Aorta (tissue), 5 donors: ENCODE measurements around the gene GRAMD1A. TPM values are rescaled to one million over a fixed set of nuclear protein-coding genes. Genes with fewer than 3 reads are reported as not detected.

ENCODE experiments used
- ATAC-seq: fragments of 200-7000 bp; cut with Tn5 transposase; one replicate; pipeline ENCODE4 v1.9.1; 2022; ENCODE audit warnings: moderate library complexity; ENCODE audit not compliant: low FRiP score
- DNase-seq, 2 donors: peaks; one replicate each; pipeline ENCODE4 v3.0.0-alpha.2; 2020
- H3K27ac ChIP-seq, 2 donors: one replicate each; pipeline ENCODE4 v1.5.1; 2013; ENCODE audit warnings: low read length in 2 of 2, mild to moderate bottlenecking in 2 of 2, moderate library complexity in 2 of 2, control low read depth in 1 of 2, inconsistent platforms in 1 of 2, low read depth in 1 of 2
- H3K27me3 ChIP-seq, 2 donors: one replicate each; pipeline ENCODE4 v1.6.1; 2013; ENCODE audit warnings: control low read depth in 1 of 2, low read length in 1 of 2, mild to moderate bottlenecking in 1 of 2, moderate library complexity in 1 of 2; ENCODE audit not compliant: insufficient read depth in 2 of 2, control insufficient read depth in 1 of 2
- H3K36me3 ChIP-seq, 2 donors: one replicate each; pipeline ENCODE4 v1.6.1; 2013; ENCODE audit warnings: control low read depth in 1 of 2, low read length in 1 of 2, mild to moderate bottlenecking in 1 of 2; ENCODE audit not compliant: insufficient read depth in 2 of 2, control insufficient read depth in 1 of 2
- H3K4me1 ChIP-seq, 2 donors: one replicate each; pipeline ENCODE4 v1.6.1; 2013; ENCODE audit warnings: low read length in 2 of 2, control low read depth in 1 of 2, mild to moderate bottlenecking in 1 of 2, moderate library complexity in 1 of 2; ENCODE audit not compliant: insufficient read depth in 2 of 2, control insufficient read depth in 1 of 2
- H3K4me3 ChIP-seq, 2 donors: one replicate each; pipeline ENCODE4 v1.5.1; 2013; ENCODE audit warnings: low read length in 2 of 2, control low read depth in 1 of 2, mild to moderate bottlenecking in 1 of 2
- H3K9me3 ChIP-seq: one replicate; pipeline ENCODE4 v1.6.1; 2013; ENCODE audit warnings: mild to moderate bottlenecking, low read length; ENCODE audit not compliant: control insufficient read depth
- WGBS, 2 donors: extraction: QIAGEN DNeasy Blood & Tissue Kit; methylation state at CpG; one replicate each; pipeline ENCODE4 v1.1.7; 2013; 5-methylcytosine and 5-hydroxymethylcytosine counted together
- intact Hi-C, 2 donors: fragments of 100-400 bp; cut with DNase I; formaldehyde crosslinking; loops; one replicate each; pipeline versions ENCODE4 v1.14.2 to v1.15.0; 2022
- polyA plus RNA-seq, 2 donors: library from polyadenylated mRNA; stranded (reverse); fragments of 200-250 nt; gene quantifications; one replicate each; pipeline ENCODE4 v1.2.3, GENCODE V29; 2013
- total RNA-seq, 2 donors: library from RNA; stranded (reverse); fragmentation: NEBNext Ultra II Directional; extraction: Animal tissue kit (Norgen Biotek cat#: 25700); gene quantifications; one replicate each; pipeline ENCODE4 v1.2.1, GENCODE V29; 2021
- donor health status: healthy with polysubstance abuse.
- donor health status: Bipolar disorder and iron deficiency.
- donor health status: DM: no; HTN: no; CAD: no.
- donor health status: DM: no; HTN: no; CAD: no.
- donor health status: DM: yes; HTN: yes; CAD: no.

The GRAMD1A gene
- total and polyA plus RNA-seq, 4 donors: 13.4 to 92.7 (median 62.3) TPM

GRCh38 chr19:35075202-35076025 is 75.3 kb downstream of the GRAMD1A start:
- H3K36me3 ChIP-seq: no peaks in the 10 kb centered on the region
- 91 to 93% methylated on average over 20 to 21 of the region's 21 CpGs for WGBS, 2 donors
- no peak overlapping the region for H3K27ac ChIP-seq
- no peaks in the 10 kb centered on the region for H3K27me3 ChIP-seq
- H3K4me3 ChIP-seq: no peak overlapping the region
- intact Hi-C loops: no loop called here
- H3K9me3 ChIP-seq: peaks cover 2% of the 10 kb centered on the region
- H3K4me1 ChIP-seq: no peaks in the 10 kb centered on the region
- ATAC-seq: no peak
- DNase-seq: no peak

GRCh38 chr19:35076026-35076370 is 75.9 kb downstream of the GRAMD1A start:
- ATAC-seq: no peak
- H3K36me3 ChIP-seq: no peaks in the 10 kb centered on the region
- intact Hi-C loops: no loop called here
- no peaks in the 10 kb centered on the region for H3K9me3 ChIP-seq
- no peaks in the 10 kb centered on the region for H3K27me3 ChIP-seq
- DNase-seq: no peak
- H3K27ac ChIP-seq: no peak overlapping the region
- WGBS, 2 donors: 81 to 85% methylated on average over 6 of the region's 6 CpGs
- no peak overlapping the region for H3K4me3 ChIP-seq
- H3K4me1 ChIP-seq: no peaks in the 10 kb centered on the region

Other genes with a start within 250 kb of the GRAMD1A start
- 1 to 10 TPM; 4.4 to 7.8 TPM for gene ZNF599, start 227.1 kb upstream of the GRAMD1A start, total RNA-seq
- gene ZNF599, start 227.1 kb upstream of the GRAMD1A start, polyA plus RNA-seq: 1 to 10 TPM; 2.3 to 7.9 TPM
- 1 to 10 TPM; 1.9 to 3.1 TPM for gene ZNF30, start 73.4 kb upstream of the GRAMD1A start, total RNA-seq
- 10 to 100 TPM in 1 of 2 donors, 1 to 10 TPM in 1; 2.6 to 10.9 TPM for gene ZNF30, start 73.4 kb upstream of the GRAMD1A start, polyA plus RNA-seq
- gene ZNF792, start 36.1 kb upstream of the GRAMD1A start, total RNA-seq: 10 to 100 TPM in 1 of 2 donors, 1 to 10 TPM in 1; 5.2 to 13.5 TPM
- gene ZNF792, start 36.1 kb upstream of the GRAMD1A start, polyA plus RNA-seq: 1 to 10 TPM; 1.0 to 1.8 TPM
- 10 to 100 TPM; 11.9 to 21.4 TPM for gene SCN1B, start 30.1 kb downstream of the GRAMD1A start, total RNA-seq
- 10 to 100 TPM in 1 of 2 donors, 1 to 10 TPM in 1; 9.9 to 15.3 TPM for gene SCN1B, start 30.1 kb downstream of the GRAMD1A start, polyA plus RNA-seq
- 1 to 10 TPM in 1 of 2 donors, under 1 TPM in 1; 0.71 to 2.7 TPM for gene HPN, start 41.4 kb downstream of the GRAMD1A start, total RNA-seq
- not detected for gene HPN, start 41.4 kb downstream of the GRAMD1A start, polyA plus RNA-seq
- gene FXYD3, start 115.5 kb downstream of the GRAMD1A start, total RNA-seq: 1 to 10 TPM in 1 of 2 donors, under 1 TPM in 1; 0.49 to 1.2 TPM
- gene FXYD3, start 115.5 kb downstream of the GRAMD1A start, polyA plus RNA-seq: 10 to 100 TPM in 1 of 2 donors, 1 to 10 TPM in 1; 7.4 to 77.6 TPM
- 10 to 100 TPM; 17.5 TPM for gene LGI4, start 134.7 kb downstream of the GRAMD1A start, total RNA-seq
- gene LGI4, start 134.7 kb downstream of the GRAMD1A start, polyA plus RNA-seq: 10 to 100 TPM in 1 of 2 donors, 1 to 10 TPM in 1; 5.1 to 15.0 TPM
- gene FXYD1, start 138.5 kb downstream of the GRAMD1A start, total RNA-seq: 100 to 1,000 TPM; 179 to 202 TPM
- gene FXYD1, start 138.5 kb downstream of the GRAMD1A start, polyA plus RNA-seq: 100 to 1,000 TPM; 150 to 288 TPM
- under 1 TPM in 1 of 2 donors, not detected in 1; 0.63 TPM for gene FXYD7, start 142.9 kb downstream of the GRAMD1A start, total RNA-seq
- 1 to 10 TPM in 1 of 2 donors, not detected in 1; 1.8 TPM for gene FXYD7, start 142.9 kb downstream of the GRAMD1A start, polyA plus RNA-seq
- gene FXYD5, start 154.4 kb downstream of the GRAMD1A start, total RNA-seq: 100 to 1,000 TPM in 1 of 2 donors, 10 to 100 TPM in 1; 71.7 to 126 TPM
- gene FXYD5, start 154.4 kb downstream of the GRAMD1A start, polyA plus RNA-seq: 100 to 1,000 TPM in 1 of 2 donors, 10 to 100 TPM in 1; 89.5 to 179 TPM
- gene FAM187B, start 228.4 kb downstream of the GRAMD1A start, total RNA-seq: not detected
- gene FAM187B, start 228.4 kb downstream of the GRAMD1A start, polyA plus RNA-seq: not detected
- 10 to 100 TPM in 1 of 2 donors, 1 to 10 TPM in 1; 9.8 to 13.1 TPM for gene LSR, start 248.7 kb downstream of the GRAMD1A start, total RNA-seq
- 10 to 100 TPM in 1 of 2 donors, 1 to 10 TPM in 1; 5.8 to 12.4 TPM for gene LSR, start 248.7 kb downstream of the GRAMD1A start, polyA plus RNA-seq